Measurements from ENCODE around the gene TMEM9B. TPM values are rescaled to one million over a fixed set of nuclear protein-coding genes. Genes with fewer than 3 reads are reported as not detected.

TMEM9B gene
- total and polyA plus RNA-seq, 2 experiments from 2014 or later: 10.4 to 12.9 TPM

DNA sequence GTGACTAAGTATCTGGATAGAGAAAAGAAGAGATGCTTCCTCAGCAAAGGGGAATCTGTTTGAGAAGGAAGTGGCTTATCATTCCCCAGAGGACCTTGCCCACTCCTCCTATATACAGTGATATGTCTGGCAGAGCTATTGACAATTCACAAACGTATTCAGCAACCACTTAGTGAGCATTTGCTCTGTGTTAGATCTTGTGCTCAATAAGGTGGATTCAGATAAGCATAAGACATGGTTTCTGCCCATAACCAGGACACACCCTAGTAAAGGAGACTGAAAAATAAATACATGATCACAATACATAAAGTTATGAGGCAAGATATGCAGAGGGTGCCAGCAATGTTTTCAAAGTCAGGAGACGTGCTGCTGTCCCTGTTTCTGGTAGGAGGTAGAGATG lies 1.4 kb downstream of the TMEM9B start:
- H2AFZ ChIP-seq: no peak overlapping the region
- H3K4me2 ChIP-seq: peak overlapping the region; percentile 97
- DNase-seq (ENCODE audit: low spot score): no peak
- Mint-ChIP-seq H3K9me3 (no peaks in the 10 kb centered on the region), H3K4me1 (peaks cover 14% of the 10 kb centered on the region), H3K27me3 (ENCODE audit: insufficient read depth, low read depth, poor library complexity) (no peaks in the 10 kb centered on the region), H3K4me3 (peak overlapping the region; percentile 90), H3K27ac (no peak overlapping the region), H3K36me3 (ENCODE audit: low read depth) (no peaks in the 10 kb centered on the region; the same call in 2 of the 3 replicates)
- H4K20me1 ChIP-seq (replicated peaks; ENCODE audit: insufficient read depth): no peaks in the 10 kb centered on the region; the same call in 1 of the 2 replicates
- no peaks in the 10 kb centered on the region for H3K36me3 ChIP-seq (ENCODE audit: insufficient read depth)
- no peaks in the 10 kb centered on the region for H3K9me2 ChIP-seq (ENCODE audit: insufficient read depth)
- H3K79me2 ChIP-seq (replicated peaks; ENCODE audit: insufficient read depth): peaks cover 23% of the 10 kb centered on the region
- no peak overlapping the region for H3K27ac ChIP-seq (ENCODE audit: low read depth)
- no peaks in the 10 kb centered on the region for H3K27me3 ChIP-seq (ENCODE audit: insufficient read depth)
- no peak for ATAC-seq
- H3K4me1 ChIP-seq (ENCODE audit: insufficient read depth): peaks cover 6% of the 10 kb centered on the region; the same call in 1 of the 2 replicates
- TF ChIP-seq POLR2AphosphoS5 (IDR thresholded peaks at IDR 0.05; ENCODE audit: low read depth): no peak
- TF ChIP-seq ZNF331 (CRISPR knock-in tag; IDR thresholded peaks at IDR 0.05; ENCODE audit: low read depth): no peak
- TF ChIP-seq, protein P1, sequence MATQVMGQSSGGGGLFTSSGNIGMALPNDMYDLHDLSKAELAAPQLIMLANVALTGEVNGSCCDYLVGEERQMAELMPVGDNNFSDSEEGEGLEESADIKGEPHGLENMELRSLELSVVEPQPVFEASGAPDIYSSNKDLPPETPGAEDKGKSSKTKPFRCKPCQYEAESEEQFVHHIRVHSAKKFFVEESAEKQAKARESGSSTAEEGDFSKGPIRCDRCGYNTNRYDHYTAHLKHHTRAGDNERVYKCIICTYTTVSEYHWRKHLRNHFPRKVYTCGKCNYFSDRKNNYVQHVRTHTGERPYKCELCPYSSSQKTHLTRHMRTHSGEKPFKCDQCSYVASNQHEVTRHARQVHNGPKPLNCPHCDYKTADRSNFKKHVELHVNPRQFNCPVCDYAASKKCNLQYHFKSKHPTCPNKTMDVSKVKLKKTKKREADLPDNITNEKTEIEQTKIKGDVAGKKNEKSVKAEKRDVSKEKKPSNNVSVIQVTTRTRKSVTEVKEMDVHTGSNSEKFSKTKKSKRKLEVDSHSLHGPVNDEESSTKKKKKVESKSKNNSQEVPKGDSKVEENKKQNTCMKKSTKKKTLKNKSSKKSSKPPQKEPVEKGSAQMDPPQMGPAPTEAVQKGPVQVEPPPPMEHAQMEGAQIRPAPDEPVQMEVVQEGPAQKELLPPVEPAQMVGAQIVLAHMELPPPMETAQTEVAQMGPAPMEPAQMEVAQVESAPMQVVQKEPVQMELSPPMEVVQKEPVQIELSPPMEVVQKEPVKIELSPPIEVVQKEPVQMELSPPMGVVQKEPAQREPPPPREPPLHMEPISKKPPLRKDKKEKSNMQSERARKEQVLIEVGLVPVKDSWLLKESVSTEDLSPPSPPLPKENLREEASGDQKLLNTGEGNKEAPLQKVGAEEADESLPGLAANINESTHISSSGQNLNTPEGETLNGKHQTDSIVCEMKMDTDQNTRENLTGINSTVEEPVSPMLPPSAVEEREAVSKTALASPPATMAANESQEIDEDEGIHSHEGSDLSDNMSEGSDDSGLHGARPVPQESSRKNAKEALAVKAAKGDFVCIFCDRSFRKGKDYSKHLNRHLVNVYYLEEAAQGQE (IDR thresholded peaks at IDR 0.05; ENCODE audit: unreplicated experiment): no peak
- no peak for TF ChIP-seq EZH2phosphoT487 (IDR thresholded peaks at IDR 0.05; ENCODE audit: unreplicated experiment)
- no peak for TF ChIP-seq ZNF114 (CRISPR knock-in tag; IDR thresholded peaks at IDR 0.05)
- TF ChIP-seq JUNB (IDR thresholded peaks at IDR 0.05; ENCODE audit: unreplicated experiment): no peak
- no peak for TF ChIP-seq STAT1 (IDR thresholded peaks at IDR 0.05; ENCODE audit: unreplicated experiment)
- TF ChIP-seq CREB1 (CRISPR knock-in tag; IDR thresholded peaks at IDR 0.05; ENCODE audit: low read depth): no peak
- TF ChIP-seq, protein P2, sequence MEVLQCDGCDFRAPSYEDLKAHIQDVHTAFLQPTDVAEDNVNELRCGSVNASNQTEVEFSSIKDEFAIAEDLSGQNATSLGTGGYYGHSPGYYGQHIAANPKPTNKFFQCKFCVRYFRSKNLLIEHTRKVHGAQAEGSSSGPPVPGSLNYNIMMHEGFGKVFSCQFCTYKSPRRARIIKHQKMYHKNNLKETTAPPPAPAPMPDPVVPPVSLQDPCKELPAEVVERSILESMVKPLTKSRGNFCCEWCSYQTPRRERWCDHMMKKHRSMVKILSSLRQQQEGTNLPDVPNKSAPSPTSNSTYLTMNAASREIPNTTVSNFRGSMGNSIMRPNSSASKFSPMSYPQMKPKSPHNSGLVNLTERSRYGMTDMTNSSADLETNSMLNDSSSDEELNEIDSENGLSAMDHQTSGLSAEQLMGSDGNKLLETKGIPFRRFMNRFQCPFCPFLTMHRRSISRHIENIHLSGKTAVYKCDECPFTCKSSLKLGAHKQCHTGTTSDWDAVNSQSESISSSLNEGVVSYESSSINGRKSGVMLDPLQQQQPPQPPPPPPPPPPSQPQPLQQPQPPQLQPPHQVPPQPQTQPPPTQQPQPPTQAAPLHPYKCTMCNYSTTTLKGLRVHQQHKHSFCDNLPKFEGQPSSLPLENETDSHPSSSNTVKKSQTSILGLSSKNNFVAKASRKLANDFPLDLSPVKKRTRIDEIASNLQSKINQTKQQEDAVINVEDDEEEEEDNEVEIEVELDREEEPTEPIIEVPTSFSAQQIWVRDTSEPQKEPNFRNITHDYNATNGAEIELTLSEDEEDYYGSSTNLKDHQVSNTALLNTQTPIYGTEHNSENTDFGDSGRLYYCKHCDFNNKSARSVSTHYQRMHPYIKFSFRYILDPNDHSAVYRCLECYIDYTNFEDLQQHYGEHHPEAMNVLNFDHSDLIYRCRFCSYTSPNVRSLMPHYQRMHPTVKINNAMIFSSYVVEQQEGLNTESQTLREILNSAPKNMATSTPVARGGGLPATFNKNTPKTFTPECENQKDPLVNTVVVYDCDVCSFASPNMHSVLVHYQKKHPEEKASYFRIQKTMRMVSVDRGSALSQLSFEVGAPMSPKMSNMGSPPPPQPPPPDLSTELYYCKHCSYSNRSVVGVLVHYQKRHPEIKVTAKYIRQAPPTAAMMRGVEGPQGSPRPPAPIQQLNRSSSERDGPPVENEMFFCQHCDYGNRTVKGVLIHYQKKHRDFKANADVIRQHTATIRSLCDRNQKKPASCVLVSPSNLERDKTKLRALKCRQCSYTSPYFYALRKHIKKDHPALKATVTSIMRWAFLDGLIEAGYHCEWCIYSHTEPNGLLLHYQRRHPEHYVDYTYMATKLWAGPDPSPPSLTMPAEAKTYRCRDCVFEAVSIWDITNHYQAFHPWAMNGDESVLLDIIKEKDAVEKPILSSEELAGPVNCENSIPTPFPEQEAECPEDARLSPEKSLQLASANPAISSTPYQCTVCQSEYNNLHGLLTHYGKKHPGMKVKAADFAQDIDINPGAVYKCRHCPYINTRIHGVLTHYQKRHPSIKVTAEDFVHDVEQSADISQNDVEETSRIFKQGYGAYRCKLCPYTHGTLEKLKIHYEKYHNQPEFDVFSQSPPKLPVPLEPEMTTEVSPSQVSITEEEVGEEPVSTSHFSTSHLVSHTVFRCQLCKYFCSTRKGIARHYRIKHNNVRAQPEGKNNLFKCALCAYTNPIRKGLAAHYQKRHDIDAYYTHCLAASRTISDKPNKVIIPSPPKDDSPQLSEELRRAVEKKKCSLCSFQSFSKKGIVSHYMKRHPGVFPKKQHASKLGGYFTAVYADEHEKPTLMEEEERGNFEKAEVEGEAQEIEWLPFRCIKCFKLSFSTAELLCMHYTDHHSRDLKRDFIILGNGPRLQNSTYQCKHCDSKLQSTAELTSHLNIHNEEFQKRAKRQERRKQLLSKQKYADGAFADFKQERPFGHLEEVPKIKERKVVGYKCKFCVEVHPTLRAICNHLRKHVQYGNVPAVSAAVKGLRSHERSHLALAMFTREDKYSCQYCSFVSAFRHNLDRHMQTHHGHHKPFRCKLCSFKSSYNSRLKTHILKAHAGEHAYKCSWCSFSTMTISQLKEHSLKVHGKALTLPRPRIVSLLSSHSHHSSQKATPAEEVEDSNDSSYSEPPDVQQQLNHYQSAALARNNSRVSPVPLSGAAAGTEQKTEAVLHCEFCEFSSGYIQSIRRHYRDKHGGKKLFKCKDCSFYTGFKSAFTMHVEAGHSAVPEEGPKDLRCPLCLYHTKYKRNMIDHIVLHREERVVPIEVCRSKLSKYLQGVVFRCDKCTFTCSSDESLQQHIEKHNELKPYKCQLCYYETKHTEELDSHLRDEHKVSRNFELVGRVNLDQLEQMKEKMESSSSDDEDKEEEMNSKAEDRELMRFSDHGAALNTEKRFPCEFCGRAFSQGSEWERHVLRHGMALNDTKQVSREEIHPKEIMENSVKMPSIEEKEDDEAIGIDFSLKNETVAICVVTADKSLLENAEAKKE (CRISPR knock-in tag; IDR thresholded peaks at IDR 0.05): no peak
- H3K4me3 ChIP-seq: no peak overlapping the region
- H3F3A ChIP-seq (replicated peaks; ENCODE audit: low read depth): peaks cover 14% of the 10 kb centered on the region

All from GM23338 (cell line).